ENCODE results near the gene FAAP100.
A peak's percentile ranks its signal among the peaks of the same experiment; 100 is the strongest.

Gene FAAP100

GRCh38 chr17:81513753-81514488, 38.2 kb downstream of the FAAP100 start:
- DNase-seq (ENCODE audit: low read depth in 2 of 2, low spot score in 1 of 2) = no peak

- no peak for DNase-seq (ENCODE audit: low read depth in 2 of 2, low spot score in 1 of 2)
These were observed 38.8 kb downstream of the FAAP100 start for GRCh38 chr17:81513372-81513752.

- DNase-seq (ENCODE audit: low read depth in 2 of 2, low spot score in 1 of 2) = peak; percentile 76 to 87
These were observed 39.4 kb downstream of the FAAP100 start, which contains the start of gene ACTG1 for GRCh38 chr17:81512562-81513371. ACTG1 (minus strand) TSS chr17:81512799; CDS start chr17:81512354, 445 bp downstream.

- DNase-seq (ENCODE audit: low read depth in 2 of 2, low spot score in 1 of 2) = no peak
These were observed 40.2 kb downstream of the FAAP100 start for GRCh38 chr17:81511804-81512561.

- no peak for DNase-seq (ENCODE audit: low read depth in 2 of 2, low spot score in 1 of 2)
These were observed 40.7 kb downstream of the FAAP100 start for GRCh38 chr17:81511554-81511803.

- no peak for DNase-seq (ENCODE audit: low read depth in 2 of 2, low spot score in 1 of 2)
These were observed 41.2 kb downstream of the FAAP100 start for GRCh38 chr17:81510785-81511553.

GRCh38 chr17:81509972-81510784, 42.0 kb downstream of the FAAP100 start:
- DNase-seq (ENCODE audit: low read depth in 2 of 2, low spot score in 1 of 2) = no peak

GRCh38 chr17:81509207-81509971, 42.8 kb downstream of the FAAP100 start:
- no peak for DNase-seq (ENCODE audit: low read depth in 2 of 2, low spot score in 1 of 2)

- no peak for DNase-seq (ENCODE audit: low read depth in 2 of 2, low spot score in 1 of 2)
These were observed 43.4 kb downstream of the FAAP100 start for GRCh38 chr17:81508639-81509206.

- DNase-seq (ENCODE audit: low read depth in 2 of 2, low spot score in 1 of 2) = no peak
These were observed 48.5 kb downstream of the FAAP100 start for GRCh38 chr17:81503619-81504018.

GRCh38 chr17:81502471-81503017, 49.6 kb downstream of the FAAP100 start:
- DNase-seq (ENCODE audit: low read depth in 2 of 2, low spot score in 1 of 2) = no peak

GRCh38 chr17:81500047-81500446, 52.1 kb downstream of the FAAP100 start:
- DNase-seq (ENCODE audit: low read depth in 2 of 2, low spot score in 1 of 2) = no peak

GRCh38 chr17:81499601-81499970, 52.6 kb downstream of the FAAP100 start:
- no peak for DNase-seq (ENCODE audit: low read depth in 2 of 2, low spot score in 1 of 2)

- DNase-seq (ENCODE audit: low read depth in 2 of 2, low spot score in 1 of 2) = no peak
These were observed 53.1 kb downstream of the FAAP100 start for GRCh38 chr17:81498953-81499600.

GRCh38 chr17:81494626-81495377, 57.4 kb downstream of the FAAP100 start:
- no peak for DNase-seq (ENCODE audit: low read depth in 2 of 2, low spot score in 1 of 2)

- DNase-seq (ENCODE audit: low read depth in 2 of 2, low spot score in 1 of 2) = no peak
These were observed 58.7 kb downstream of the FAAP100 start for GRCh38 chr17:81493198-81494038.

GRCh38 chr17:81492706-81493105, 59.4 kb downstream of the FAAP100 start:
- DNase-seq (ENCODE audit: low read depth in 2 of 2, low spot score in 1 of 2) = no peak

All from stimulated activated CD8-positive, alpha-beta memory T cell treated with anti-CD3 and anti-CD28 coated beads, Interleukin-4, amount 100 ng/mL, for 4 hours (primary cell).